Embryonic facial prominence (tissue), 1 donor: Measurements from ENCODE around the gene ENKUR.
"Not testable (repeated sequence)": the region's sequence is repeated elsewhere in the genome, so short reads cannot be mapped to it uniquely, and the experiment has no call there.

Experiments used
- DNase-seq: peaks from one replicate; pipeline ENCODE4 v3.0.0-alpha.2; 2016; ENCODE audit errors: extremely low spot score

Gene ENKUR

DNA sequence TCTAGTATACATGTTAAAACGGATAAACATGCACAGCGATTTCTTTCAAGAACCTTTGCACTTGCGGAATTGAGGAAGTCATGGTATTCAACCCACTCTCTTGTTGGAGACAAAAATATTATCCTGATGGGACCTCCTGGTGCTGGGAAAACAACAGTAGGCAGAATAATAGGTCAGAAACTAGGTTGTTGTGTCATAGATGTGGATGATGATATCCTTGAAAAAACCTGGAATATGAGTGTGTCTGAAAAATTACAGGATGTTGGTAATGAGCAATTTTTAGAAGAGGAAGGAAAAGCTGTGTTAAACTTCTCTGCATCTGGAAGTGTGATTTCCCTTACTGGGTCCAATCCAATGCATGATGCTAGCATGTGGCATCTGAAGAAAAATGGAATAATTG is 7.3 kb upstream of the ENKUR start:
- no peak for DNase-seq

DNA sequence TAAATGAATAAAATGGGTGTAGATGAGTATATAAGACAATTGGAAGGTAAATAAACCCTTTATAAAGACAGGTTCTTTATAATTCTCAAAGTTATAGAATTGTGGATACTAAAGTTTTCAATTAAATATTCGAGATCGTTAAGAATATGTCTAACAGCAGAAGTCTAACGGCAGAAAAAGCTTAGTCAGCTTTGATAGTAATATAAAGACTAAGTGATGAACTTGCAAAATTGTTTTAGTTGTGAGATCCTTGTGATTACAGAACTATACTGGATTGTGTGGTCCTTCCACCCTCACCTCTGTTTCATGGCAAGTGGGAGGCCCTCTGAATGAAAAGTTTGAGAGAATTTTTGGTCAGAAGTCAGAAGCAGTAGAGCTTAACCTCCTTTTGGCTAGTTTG is 2.7 kb upstream of the ENKUR start:
- DNase-seq: no peak

DNA sequence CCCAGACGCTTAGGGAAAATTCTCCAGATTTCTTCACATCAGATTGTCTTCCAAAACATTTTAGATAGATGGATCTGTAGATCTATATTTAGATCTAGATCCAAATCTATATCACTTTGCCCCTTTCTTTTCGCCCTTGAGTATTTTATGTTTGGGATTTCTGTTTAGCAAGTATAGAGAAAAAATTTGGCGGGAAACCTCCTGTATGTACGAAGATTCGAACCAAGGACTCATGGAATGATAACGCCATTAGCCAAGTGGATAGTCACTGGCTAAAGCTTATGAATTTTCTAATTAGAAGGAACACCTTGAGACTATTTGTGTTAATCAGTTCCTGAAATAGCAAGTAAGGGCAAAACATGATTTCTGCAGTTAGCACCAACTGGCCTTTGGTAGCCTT is 1.7 kb upstream of the ENKUR start:
- DNase-seq: no peak

DNA sequence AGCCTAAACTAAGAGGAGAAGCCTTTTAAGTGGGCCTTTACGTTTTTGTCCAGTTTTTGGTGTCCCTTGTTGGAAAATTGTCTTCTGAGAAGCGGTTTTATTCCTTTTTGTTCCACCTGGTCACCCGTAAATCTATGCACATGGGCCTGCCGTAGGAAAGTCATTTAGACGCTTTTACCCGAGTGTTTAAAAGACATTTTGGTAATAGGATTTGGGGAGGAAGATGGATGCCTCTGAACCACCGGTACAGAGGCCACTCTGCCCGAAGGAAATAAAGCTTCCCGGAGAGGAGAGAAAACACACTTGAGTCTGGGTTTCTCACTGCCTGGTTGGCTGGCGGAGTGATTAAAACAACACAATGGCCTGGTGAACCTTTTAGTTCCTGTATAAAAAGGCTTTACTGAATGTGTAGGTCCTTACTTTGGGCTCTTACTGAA is 1.2 kb upstream of the ENKUR start:
- no peak for DNase-seq

DNA sequence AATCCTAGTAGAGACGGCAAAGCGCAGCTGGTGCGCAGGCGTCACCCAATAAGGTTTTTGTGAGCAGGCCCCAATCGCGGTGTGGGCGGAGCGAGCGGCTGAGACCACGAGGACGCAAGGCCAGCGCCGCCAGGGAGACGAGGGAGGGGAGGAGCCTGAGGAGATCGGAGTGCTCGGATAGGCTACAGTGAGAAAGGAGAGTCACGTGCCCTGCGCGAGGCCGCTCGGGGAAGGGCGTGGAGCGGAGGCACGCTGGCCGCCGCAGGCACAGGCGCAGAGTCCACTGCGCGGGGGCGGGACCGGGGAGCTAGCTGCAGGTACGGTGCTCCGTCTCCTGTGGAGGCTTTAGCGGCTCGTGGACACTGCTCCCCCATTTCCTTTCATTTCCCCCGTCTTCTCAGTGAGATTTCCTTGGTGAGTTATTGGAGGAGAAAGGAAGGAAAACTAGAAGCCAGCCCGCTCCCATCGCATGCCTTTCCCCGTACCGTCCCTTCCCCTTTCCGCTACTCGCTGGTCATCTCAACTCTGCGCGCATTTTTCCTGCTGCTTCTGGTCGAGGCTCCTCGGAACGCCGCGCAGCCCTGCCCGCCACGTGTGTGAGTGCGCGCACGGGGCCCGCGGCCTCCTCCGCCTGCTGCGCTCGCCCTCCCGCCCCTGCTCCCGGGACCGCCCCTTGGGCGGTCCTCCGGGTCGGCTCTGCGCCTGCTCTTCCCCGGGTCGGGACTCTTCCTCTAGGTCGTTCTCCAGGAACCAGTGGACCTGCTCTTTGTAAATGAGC is 607 bp upstream of the ENKUR start, which contains the start of gene THNSL1:
THNSL1 (plus strand) TSS at position 237 of the 778 bp plus-strand sequence. CDS start 6,612 bp downstream, outside the sequence.
- peak; percentile 98 for DNase-seq

DNA sequence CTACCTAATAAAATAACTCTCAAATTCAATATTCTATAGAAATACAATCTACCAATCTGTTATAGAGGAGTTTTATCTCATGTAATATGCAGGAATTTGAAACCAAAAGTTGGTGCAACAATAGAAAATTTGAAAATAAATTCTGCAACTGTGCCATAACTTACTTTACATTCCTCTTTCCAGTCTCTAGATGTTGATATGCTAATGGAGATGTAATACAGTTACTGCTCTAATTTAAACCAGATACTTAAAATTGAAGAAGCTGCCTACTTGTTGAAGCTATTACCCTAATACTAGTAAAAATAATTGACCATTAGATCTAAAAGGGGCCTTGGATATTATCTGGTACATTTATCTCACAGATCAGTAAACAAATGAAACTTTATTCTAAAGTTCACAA is 1.4 kb downstream of the ENKUR start:
- DNase-seq: no peak

DNA sequence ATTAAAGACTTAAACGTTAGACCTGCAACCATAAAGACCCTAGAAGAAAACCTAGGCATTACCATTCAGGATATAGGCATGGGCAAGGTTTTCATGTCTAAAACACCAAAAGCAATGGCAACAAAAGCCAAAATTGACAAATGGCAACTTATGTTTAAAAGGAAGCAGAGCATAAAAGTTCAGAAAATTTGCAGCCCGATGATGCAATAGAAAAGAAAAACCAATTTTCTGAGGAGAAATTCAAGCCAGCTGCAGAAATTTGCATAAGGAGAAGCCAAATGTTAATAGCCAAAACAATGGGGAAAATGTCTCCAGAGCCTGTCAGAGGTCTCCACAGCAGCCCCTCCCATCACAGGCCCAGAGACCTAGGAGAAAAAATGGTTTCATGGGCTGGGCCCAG is 4.4 kb downstream of the ENKUR start:
- not testable (repeated sequence) for DNase-seq

DNA sequence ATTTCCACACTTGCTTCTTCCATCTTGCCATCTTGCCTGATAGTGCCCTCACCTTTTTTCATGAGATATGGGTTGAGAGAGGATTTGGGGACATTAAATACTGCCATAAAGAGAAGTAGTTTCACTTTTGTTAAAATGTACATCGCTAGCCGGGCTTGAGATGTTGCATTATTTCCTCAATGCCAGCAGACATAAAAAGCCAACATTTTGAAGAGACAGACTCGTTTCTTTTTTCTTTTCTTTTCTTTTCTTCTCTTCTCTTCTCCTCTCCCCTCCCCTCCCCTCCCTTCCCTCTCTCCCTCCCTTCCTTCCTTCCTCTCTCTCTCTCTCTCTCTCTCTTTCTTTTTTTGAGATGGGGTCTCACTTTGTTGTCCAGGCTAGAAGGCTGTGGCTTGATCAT is 17.9 kb downstream of the ENKUR start:
- no peak for DNase-seq

DNA sequence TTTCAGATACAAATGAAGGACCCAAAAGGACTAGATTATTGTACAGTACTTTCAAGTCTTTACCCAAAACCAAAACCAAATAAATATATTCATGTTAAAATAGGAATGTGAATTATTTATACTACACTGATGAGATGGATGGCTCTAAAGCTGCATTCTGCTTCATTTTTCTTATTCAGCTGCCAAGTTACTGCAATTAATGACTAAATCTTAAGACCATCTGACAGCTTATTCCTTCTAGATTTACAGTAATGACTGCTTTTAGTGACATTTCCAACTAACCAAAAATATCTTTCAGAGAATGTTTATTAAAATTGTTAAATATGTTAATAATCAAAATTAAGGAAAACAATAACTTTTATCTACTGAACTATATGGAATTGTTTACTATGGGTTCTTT is 20.9 kb downstream of the ENKUR start:
- DNase-seq: no peak

DNA sequence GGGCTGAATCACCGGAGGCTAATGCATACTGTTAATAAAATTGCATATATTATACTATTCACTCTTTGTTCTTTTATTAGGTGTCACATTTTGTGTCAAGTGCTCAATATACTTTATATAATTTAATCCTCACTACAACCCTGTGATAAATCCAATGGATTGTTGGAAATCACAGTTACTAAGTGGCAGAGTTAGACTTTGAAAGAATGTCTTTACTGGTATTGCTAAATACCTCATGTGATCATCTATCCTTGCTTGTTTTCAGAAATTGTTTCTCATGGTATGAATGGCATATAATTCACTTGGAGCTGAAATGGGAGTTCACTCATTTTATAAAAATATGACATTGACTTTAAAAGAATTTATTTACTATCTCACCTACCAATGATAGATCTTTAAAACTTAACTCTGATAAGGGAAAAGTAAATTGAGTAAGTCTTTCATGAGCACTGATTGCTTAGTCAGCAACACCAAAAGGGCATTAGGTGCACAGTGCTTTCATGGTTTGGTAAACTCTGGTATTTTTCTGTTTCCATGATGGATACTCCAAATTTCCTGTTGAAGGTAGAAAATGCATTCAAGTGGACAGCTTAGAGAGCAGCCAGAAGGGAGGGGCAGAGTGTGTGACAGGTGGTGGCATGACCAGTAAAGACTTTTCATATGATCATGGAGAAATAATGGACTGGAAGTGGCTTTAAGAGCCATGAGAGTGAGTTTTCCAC is 22.6 kb downstream of the ENKUR start:
- no peak for DNase-seq

DNA sequence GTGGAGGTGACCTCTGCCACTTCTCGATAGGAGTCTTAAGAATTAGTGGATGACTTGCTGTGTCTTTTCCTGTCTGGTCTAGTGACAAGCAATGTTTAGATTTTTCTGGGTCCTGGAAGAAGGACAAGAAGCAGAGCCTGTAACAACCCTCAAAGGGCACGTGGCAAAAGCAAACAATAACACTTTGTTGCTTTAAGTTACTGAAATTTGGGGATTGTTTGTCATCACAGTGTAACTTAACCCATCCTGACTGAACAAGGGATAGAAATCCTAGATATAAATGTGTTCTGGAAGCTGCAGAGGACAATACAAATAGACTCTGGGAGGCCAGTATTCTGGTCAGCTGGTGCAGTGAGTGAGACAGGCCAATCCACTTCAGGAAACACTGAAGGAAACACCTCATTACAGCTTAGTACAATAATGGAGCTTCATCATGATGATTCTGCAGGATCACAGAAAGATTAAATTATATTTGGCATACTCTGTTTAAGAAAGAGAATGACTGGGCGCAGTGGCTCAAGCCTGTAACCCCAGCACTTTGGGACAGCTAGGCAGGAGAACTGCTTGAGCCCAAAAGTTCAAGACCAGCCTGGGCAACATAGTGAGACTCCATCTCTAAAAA is 23.3 kb downstream of the ENKUR start:
- no peak for DNase-seq

DNA sequence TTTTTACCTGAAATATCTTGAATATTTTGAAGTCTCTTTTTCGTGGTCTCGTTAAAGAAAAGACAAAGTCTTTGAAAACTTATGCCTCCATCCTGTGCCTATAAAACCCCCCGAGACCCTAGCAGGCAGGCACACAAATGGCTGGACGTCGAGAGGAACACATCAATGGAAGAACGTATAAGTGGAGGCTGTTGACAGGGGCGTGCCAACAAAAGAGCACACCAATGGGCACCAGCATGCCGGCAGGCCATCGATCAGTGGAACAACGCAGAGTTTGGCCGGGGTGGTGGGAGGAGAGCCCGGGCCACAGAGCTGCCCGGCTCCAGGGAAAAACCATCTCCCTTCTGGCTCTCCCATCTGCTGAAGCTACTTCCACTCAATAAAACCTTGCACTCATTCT is 24.7 kb downstream of the ENKUR start:
- no peak for DNase-seq

DNA sequence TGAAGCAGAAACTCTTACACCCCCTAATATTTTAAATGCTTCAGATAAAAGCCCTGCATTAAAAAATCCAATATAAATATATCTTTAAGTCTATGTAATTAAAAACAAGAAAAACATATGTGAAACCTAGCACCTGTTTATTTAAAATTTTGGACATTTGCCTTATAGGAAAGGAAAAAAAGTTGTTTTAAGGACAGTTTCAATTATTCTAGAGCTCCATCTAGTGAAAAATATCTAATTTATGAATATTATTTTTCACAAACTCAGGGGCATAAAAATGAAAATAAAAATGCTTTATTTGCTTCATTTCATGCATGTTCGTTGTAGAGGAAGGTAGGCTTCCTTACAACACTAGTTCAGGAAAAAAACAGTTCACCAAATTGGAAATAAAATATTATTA is 26.1 kb downstream of the ENKUR start:
- no peak for DNase-seq

DNA sequence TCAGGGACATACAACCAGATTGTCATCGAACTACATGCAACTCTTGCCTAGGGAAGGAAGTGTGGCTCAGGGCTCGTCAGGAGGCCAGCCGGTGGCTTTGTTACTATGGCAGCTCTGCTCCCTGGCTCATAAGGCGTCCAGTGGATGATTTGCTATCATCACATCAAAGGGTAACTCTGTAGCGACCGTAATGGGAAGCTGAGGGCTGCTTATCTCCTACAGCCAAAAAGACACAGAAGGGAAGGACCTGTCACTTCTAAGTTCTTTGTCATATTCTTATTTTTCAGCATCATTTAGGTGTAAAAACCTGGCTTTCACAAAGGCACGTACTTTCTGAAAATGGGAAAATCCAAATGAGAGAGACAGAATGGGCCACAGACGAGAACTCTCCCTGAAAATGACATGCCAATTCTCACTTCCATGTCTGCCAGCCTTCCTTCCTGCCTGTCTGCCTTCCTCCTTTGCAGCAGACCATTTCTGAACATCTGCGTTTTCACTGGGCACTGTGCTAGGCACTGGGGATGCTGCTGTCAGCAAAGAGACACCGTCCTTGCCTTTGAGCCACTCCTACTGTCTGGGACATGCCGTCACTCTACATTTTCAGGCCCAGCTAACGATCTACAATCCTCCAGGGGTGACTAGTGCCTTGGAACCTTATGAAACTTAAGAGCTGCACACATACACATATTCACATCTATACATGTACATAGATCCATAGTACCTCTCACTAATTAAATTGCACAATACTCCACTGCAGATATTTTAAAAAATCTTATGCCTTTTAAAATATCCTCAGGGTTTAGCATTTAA is 26.9 kb downstream of the ENKUR start:
- DNase-seq: no peak

DNA sequence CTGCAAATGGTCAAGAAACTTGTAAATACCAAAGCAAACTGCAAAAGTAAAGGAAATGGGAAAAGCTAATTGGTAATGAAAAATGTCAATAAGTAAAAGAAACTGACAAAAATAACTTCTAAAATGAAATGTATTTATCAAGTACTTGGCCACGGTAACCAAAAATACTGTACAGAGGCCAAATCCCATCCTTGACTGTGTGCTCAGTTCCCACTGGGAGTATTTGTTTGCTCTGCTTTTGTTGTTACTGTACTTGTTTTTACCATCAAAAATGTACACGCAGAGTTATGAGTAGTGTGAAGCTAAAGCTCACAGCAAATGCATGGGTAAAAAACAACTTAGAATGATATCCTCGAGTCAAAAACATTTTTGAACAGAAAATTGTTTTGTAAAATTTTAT is 31.1 kb downstream of the ENKUR start:
- DNase-seq: no peak

DNA sequence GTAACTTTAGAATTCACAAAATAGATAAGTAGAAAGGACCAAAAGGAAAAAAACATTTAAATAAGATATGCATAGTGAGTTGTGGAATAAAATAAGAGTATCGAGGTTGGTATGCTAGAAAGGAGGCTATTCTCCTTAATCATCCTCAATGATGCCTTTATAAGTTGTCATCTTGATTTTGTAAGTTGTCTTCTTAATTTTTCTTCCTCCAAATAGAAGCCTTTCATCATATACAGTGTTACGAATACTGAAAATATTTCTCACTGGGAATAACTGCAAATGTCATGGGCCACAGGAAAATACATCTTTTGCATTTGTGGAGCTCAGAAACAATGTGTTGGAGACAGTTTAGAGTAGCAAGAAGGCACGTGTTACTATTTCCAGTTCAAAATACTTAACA is 32.0 kb downstream of the ENKUR start:
- no peak for DNase-seq

DNA sequence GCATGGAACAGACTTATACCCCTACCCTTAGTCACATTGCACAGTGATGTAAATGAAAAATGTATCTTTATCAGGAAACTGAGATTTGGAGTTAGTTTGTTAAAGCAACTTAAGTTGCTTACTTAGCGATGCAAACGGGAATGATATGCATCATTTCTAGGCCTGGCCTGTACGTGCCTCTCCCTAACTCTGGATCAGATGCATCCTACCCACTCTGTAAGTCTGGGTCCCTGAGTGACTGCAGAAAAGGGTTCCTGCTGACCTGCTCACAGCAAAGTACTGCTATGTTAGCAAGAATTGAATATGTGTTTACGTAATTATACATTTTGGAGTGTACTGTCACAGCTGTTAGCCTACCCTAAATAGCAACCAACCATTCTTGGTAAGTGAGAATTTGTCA is 32.8 kb downstream of the ENKUR start:
- DNase-seq: no peak

DNA sequence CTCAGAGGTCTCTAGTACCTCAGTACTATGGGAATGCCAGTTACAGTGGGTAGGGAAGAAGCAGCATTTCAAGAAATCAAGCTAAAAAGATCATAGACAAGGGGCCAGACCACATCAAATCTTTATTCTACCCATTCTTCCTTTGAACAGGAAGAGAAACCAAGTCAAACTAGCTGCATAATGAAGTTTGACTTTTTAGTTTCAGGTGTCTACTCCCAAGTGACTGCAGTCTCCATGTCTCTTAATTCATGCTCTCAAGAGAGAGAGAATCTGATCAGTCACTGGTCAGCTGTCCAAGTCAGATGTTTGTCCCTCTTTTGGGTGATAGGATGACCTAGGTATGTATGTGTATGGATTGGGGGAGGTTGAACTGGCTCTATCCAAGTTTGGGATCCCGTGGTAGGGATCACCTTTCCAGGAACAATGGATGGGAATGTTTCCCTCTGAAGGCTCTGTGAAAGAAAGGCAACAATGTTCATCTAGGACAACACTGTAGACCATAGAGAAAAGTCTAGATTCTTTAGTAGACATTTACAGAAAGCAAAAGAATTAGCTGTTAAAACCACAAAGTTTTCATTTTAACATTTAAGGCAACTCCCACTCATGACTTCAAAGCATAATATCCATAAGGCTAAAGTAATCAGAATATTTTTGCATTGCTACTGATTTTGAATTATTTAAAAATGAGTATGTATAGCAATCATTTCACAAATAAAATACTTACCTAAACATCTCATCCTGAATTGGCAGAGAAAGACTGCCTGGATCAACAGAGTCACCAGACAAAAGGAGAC is 33.4 kb downstream of the ENKUR start:
- no peak for DNase-seq

DNA sequence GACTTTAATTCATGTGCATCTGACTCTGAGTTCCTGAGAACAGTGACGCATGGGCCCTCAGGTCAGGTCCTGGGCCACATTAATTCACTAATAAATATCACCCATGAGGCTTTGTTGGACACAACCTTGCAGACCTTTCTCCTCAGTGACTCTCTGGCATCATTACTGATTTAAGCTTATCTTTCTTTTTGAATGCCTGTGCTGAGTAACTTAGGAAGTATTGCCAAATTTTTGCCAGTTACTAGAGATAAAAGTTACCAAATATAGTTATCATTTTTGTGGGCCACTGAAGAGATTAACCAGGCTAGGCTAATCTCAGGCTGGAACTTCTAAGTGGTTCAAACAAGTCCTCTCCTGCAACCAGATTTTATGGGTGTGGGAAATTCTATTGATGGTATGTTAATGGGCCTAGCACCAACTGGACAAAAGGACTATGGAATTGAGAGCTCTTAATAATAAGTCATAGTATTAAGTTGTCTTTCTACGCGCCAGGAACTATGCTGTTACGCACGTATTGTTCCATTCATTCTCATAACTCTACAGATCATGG is 34.7 kb downstream of the ENKUR start:
- no peak for DNase-seq

DNA sequence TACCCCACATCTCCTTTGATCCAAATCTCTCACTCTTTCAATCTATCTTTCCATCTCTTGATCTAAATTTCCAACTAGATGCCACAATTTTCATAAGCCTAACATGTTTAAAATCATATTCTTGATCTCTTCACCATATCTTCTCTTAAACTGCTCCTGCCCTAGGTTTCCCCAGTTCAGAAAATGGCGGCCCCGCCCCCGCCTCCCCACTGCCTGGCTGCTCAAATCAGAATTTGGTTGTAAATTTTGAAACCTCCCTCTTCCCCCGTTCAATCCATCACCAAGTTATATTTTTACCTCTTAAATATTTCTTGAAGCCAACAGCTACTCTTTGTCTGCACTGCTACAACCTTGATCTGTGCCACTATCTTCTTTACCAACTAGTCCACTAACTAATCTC is 36.3 kb downstream of the ENKUR start:
- DNase-seq: no peak

DNA sequence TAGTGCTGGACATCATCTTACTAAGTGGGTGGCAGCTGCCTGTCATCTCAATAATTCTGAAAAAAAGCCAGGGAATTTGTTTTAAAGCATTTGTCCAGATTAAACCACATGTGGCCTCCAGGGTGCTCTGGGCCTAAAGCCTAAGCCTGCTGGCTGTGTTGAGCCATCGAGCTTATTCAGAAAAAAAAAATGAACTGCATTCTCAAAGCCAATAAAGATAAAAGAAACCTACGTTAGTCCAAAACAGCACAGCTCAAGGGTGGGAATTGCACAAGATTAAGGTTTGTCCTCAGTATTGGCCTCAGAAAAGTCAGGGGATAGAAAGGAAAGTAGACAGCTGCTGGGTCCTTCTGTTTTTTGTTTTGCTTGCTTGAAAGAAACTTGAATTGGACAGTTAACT is 41.0 kb downstream of the ENKUR start:
- DNase-seq: no peak
